Peyer's patch (tissue), 4 donors: ENCODE results near the gene ARL15. TPM values are rescaled to one million over a fixed set of nuclear protein-coding genes. Genes with fewer than 3 reads are reported as not detected.

Source experiments
- DNase-seq, 3 donors: peaks; one replicate each; pipeline ENCODE4 v3.0.0-alpha.2; 2017 to 2019
- H3K27ac ChIP-seq, 4 donors: fragments of 200-600 bp; sonication (generic); one replicate each; pipeline ENCODE4 v1.5.1; 2016 to 2019
- H3K27me3 ChIP-seq, 2 donors: fragments of 200-600 bp; sonication (generic); one replicate each; pipeline ENCODE4 v1.5.1; 2019
- H3K36me3 ChIP-seq, 3 donors: fragments of 200-600 bp; sonication (generic); one replicate each; pipeline ENCODE4 v1.5.1; 2016 to 2019
- H3K4me1 ChIP-seq, 4 donors: fragments of 200-600 bp; sonication (generic); one replicate each; pipeline ENCODE4 v1.5.1; 2016 to 2019
- H3K4me3 ChIP-seq, 4 donors: fragments of 200-600 bp; sonication (generic); 1 replicate in 3 of 4; 2 replicates in 1 of 4; pipeline ENCODE4 v1.5.1; 2016 to 2019; ENCODE audit warnings: mild to moderate bottlenecking in 1 of 4
- H3K9me3 ChIP-seq, 4 donors: fragments of 200-600 bp; sonication (generic); one replicate each; pipeline ENCODE4 v1.5.1; 2016 to 2019; ENCODE audit warnings: mild to moderate bottlenecking in 1 of 4
- POLR2A ChIP-seq, 2 donors: fragments of 450-650 bp; IDR thresholded peaks; one replicate each; pipeline ENCODE4 v1.5.1; 2017; ENCODE audit warnings: antibody characterized with exemption in 2 of 2, mild to moderate bottlenecking in 2 of 2, moderate library complexity in 2 of 2
- total RNA-seq, 4 donors: library from RNA; depleted of rRNA; stranded (reverse); fragments of >200 nt; gene quantifications; one replicate each; pipeline ENCODE4 v1.1.0, GENCODE V29; 2016
- TF ChIP-seq, protein P1 (sequence below), 6 experiments: fragments of 450-650 bp in 4 of 6; fragments of 200-600 bp in 2 of 6; sonication (generic) in 1 of 6; IDR thresholded peaks; one replicate each; pipeline ENCODE4 v1.5.1; 2017 to 2019; ENCODE audit warnings: antibody characterized with exemption in 6 of 6, mild to moderate bottlenecking in 3 of 6, moderate library complexity in 1 of 6

Gene ARL15
- total RNA-seq, 4 donors from 2014 or later = 18.0 to 44.5 (median 38.7) TPM

DNA sequence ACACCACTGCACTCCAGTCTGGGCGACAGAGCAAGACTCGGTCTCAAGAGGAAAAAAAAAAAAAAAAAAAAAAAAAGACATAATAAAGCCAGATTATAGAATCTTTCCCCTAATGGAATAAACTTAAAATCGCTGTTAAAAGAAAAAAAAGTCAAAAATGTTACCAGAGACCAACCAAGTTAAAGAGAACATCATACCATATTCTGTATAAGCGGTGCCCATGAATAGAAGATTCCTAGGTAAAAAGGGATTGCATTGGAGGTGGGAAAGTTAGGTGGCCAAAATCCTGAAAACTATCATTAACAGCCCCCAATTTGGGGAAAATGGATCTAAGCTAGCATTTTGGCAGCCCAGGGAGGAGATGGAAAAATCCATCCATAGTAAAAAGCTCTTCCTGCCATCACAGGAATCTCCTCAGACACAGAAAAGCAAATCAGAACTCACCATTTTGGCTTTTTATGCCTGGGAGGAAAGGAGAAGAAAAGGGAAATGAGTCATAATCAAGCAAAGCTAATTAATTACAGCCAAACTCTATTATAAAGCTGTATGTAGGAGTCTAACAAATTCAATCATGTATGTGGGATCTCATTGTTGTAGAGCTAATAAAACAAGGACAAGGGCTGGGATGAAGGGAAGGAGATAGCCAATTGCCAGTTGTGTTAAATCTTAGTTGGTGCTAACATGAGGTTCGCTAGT is 363.8 kb downstream of the ARL15 start:
- DNase-seq = no peak
- no peaks in the 10 kb centered on the region for H3K9me3 ChIP-seq
- no peaks in the 10 kb centered on the region for H3K36me3 ChIP-seq
- TF ChIP-seq, protein P1, sequence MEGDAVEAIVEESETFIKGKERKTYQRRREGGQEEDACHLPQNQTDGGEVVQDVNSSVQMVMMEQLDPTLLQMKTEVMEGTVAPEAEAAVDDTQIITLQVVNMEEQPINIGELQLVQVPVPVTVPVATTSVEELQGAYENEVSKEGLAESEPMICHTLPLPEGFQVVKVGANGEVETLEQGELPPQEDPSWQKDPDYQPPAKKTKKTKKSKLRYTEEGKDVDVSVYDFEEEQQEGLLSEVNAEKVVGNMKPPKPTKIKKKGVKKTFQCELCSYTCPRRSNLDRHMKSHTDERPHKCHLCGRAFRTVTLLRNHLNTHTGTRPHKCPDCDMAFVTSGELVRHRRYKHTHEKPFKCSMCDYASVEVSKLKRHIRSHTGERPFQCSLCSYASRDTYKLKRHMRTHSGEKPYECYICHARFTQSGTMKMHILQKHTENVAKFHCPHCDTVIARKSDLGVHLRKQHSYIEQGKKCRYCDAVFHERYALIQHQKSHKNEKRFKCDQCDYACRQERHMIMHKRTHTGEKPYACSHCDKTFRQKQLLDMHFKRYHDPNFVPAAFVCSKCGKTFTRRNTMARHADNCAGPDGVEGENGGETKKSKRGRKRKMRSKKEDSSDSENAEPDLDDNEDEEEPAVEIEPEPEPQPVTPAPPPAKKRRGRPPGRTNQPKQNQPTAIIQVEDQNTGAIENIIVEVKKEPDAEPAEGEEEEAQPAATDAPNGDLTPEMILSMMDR (IDR thresholded peaks at IDR 0.05) = no peak
- TF ChIP-seq POLR2A (IDR thresholded peaks at IDR 0.05) = no peak
- no peak overlapping the region for H3K4me3 ChIP-seq
- no peak overlapping the region for H3K27ac ChIP-seq
- H3K27me3 ChIP-seq = no peaks in the 10 kb centered on the region
- no peaks in the 10 kb centered on the region for H3K4me1 ChIP-seq

DNA sequence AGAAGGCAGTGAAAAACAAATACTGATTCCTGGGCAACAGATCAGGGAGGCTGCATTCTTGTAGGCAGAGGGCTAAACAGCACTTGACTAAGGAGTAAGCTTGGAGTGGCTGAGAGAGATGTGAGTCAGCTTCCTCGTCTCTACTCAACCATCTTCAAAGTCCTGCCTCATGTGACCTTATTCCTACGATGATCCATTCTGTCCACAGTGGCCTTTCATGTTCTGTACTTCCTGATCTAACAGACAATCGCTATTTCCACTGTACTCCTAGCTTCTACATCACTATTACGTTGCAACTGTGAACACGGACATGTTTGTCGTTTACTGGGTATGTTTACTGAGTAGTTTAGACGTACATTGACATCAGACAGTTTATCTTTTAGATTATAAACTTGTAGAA is 365.4 kb downstream of the ARL15 start:
- Histone ChIP-seq H3K9me3 (no peaks in the 10 kb centered on the region), H3K27ac (no peak overlapping the region), H3K27me3 (no peaks in the 10 kb centered on the region), H3K36me3 (no peaks in the 10 kb centered on the region), H3K4me1 (no peaks in the 10 kb centered on the region), H3K4me3 (no peak overlapping the region)
- no peak for TF ChIP-seq POLR2A (IDR thresholded peaks at IDR 0.05)
- TF ChIP-seq, protein P1 (IDR thresholded peaks at IDR 0.05) = no peak
- DNase-seq = no peak

DNA sequence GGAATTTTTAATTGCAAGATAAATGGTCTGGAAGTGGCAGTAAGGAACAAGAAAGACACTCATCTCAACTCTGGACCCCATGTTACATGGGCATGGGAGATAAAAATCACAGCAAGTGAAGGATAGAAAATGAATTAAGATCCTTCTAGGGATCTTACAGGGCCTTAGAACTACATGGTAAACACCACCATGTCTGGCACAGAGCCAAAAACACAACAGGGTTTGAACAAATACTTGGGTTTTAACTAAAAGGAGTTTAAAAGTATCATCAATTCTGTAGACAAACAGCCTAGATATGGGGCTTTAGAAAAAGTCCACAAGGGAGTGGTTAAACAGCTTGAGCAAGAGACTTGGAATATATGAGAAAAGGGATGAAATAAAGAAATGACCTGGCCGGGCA is 366.4 kb downstream of the ARL15 start:
- no peaks in the 10 kb centered on the region for H3K4me1 ChIP-seq
- DNase-seq = no peak
- H3K4me3 ChIP-seq = no peak overlapping the region

DNA sequence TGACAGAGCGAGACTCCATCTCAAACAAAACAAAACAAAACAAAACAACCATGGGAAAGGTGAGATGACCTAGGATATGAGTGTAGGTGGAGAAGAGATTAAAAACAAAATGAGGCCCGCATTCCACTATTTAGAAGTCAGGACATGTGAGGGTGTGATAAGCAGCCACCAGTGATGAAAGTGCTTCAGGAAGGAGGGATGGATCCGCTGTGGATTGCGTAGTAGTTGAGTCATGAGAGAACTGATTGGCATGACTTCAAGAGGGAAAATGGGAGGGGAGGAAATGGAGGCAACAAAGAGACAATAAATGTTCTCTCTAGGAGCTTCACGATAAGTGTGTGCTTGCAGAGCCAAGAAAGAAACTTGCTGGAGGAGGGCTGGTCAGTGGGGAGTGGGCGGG is 367.6 kb downstream of the ARL15 start:
- no peak overlapping the region for H3K27ac ChIP-seq
- H3K27me3 ChIP-seq = no peaks in the 10 kb centered on the region
- no peak overlapping the region for H3K4me3 ChIP-seq
- no peaks in the 10 kb centered on the region for H3K9me3 ChIP-seq
- no peak for DNase-seq
- H3K36me3 ChIP-seq = no peaks in the 10 kb centered on the region
- H3K4me1 ChIP-seq = no peaks in the 10 kb centered on the region
- TF ChIP-seq, protein P1 (IDR thresholded peaks at IDR 0.05) = no peak
- no peak for TF ChIP-seq POLR2A (IDR thresholded peaks at IDR 0.05)

More for the DNA sequence above, 366.4 kb downstream of the ARL15 start:
- Histone ChIP-seq H3K9me3 (no peaks in the 10 kb centered on the region), H3K27me3 (no peaks in the 10 kb centered on the region), H3K36me3 (no peaks in the 10 kb centered on the region), H3K27ac (no peak overlapping the region)
- no peak for TF ChIP-seq POLR2A (IDR thresholded peaks at IDR 0.05)
- TF ChIP-seq, protein P1 (IDR thresholded peaks at IDR 0.05) = no peak

DNA sequence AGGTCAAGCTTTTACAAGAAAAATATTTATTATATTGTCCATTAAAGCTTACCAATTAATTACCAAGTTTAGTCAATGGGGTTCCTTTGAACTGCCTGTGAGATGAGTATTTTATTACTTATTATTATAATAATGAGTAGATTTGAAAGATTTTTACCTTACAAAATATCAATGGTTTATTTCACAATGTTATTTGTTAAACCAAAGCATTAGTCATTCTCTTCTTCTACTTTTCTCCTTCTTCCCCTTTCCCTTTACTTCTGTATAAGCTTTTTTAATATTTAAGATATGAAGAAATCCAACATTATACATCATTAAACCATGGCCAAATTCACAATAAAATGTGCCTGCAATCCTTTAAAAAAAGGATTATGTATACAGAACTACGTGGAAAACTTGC is 369.5 kb downstream of the ARL15 start:
- no peak overlapping the region for H3K4me3 ChIP-seq
- H3K9me3 ChIP-seq = no peaks in the 10 kb centered on the region
- H3K36me3 ChIP-seq = no peaks in the 10 kb centered on the region
- H3K27ac ChIP-seq = no peak overlapping the region
- no peaks in the 10 kb centered on the region for H3K4me1 ChIP-seq
- no peaks in the 10 kb centered on the region for H3K27me3 ChIP-seq
- DNase-seq = no peak
- TF ChIP-seq, protein P1 (IDR thresholded peaks at IDR 0.05) = no peak
- no peak for TF ChIP-seq POLR2A (IDR thresholded peaks at IDR 0.05)
